HepG2 (cell line): Measurements from ENCODE around the gene JMJD8. TPM values are rescaled to one million over a fixed set of nuclear protein-coding genes. Genes with fewer than 3 reads are reported as not detected.

Source experiments
- AGO2 ChIP-seq: fragments of 200-400 bp; formaldehyde crosslinking; optimal IDR thresholded peaks from 2 replicates; pipeline ENCODE3; 2017; ENCODE audit warnings: mild to moderate bottlenecking, low read depth, low read length, moderate library complexity
- BCL6 ChIP-seq: IDR thresholded peaks from 2 replicates; pipeline ENCODE4 v1.6.1; 2016; ENCODE audit warnings: missing genetic modification reagents, missing compliant biosample characterization
- CC2D1A ChIP-seq: sonication (generic); formaldehyde crosslinking; IDR thresholded peaks from 2 replicates; pipeline ENCODE4 v1.8.1; 2023; ENCODE audit warnings: mild to moderate bottlenecking, missing genetic modification reagents
- FOXK1 ChIP-seq: sonication (generic); formaldehyde crosslinking; IDR thresholded peaks from 2 replicates; pipeline ENCODE4 v1.4.0; 2020; ENCODE audit warnings: low read depth, missing genetic modification reagents, borderline replicate concordance
- GPN1 ChIP-seq: sonication (generic); formaldehyde crosslinking; IDR thresholded peaks from 2 replicates; pipeline ENCODE4 v1.5.1; 2020; ENCODE audit warnings: missing genetic modification reagents, borderline replicate concordance
- IRX3 ChIP-seq: sonication (generic); formaldehyde crosslinking; IDR thresholded peaks from 2 replicates; pipeline ENCODE4 v1.8.1; 2023; ENCODE audit warnings: mild to moderate bottlenecking, low read depth, missing genetic modification reagents, borderline replicate concordance
- KLF12 ChIP-seq: sonication (generic); formaldehyde crosslinking; IDR thresholded peaks from 2 replicates; pipeline ENCODE4 v1.4.0; 2020; ENCODE audit warnings: missing genetic modification reagents, borderline replicate concordance
- MAFF ChIP-seq: IDR thresholded peaks from 2 replicates; pipeline ENCODE4 v1.6.1; 2011; ENCODE audit warnings: low read depth, low read length, improper control_type of control experiment
- REL ChIP-seq: sonication (generic); formaldehyde crosslinking; conservative IDR thresholded peaks from 2 replicates; pipeline ENCODE4 v1.8.0; 2022; ENCODE audit warnings: mild to moderate bottlenecking, missing genetic modification reagents, moderate library complexity
- SKI ChIP-seq: fragments of 450-650 bp; IDR thresholded peaks from one replicate; pipeline ENCODE4 v1.6.1; 2018; ENCODE audit warnings: mild to moderate bottlenecking; ENCODE audit not compliant: partially characterized antibody
- SOX5 ChIP-seq: IDR thresholded peaks from 2 replicates; pipeline ENCODE4 v1.6.1; 2016; ENCODE audit warnings: borderline replicate concordance
- SUZ12 ChIP-seq: fragments of 150-350 bp; IDR thresholded peaks from 2 replicates; pipeline ENCODE4 v1.6.1; 2014; ENCODE audit warnings: low read depth, low read length
- TAF15 ChIP-seq: fragments of 200-400 bp; formaldehyde crosslinking; IDR thresholded peaks from one replicate; pipeline ENCODE4 v1.6.1; 2018; ENCODE audit warnings: mild to moderate bottlenecking, low read depth, low read length; ENCODE audit not compliant: poor library complexity, severe bottlenecking
- TEAD3 ChIP-seq: optimal IDR thresholded peaks from 2 replicates; pipeline ENCODE3; 2016; ENCODE audit warnings: borderline replicate concordance
- TGIF2 ChIP-seq: IDR thresholded peaks from 2 replicates; pipeline ENCODE4 v1.6.1; 2016; ENCODE audit warnings: control low read depth, missing compliant biosample characterization
- WIZ ChIP-seq: sonication (generic); formaldehyde crosslinking; IDR thresholded peaks from 2 replicates; pipeline ENCODE4 v1.5.1; 2020; ENCODE audit warnings: mild to moderate bottlenecking, missing genetic modification reagents
- ZEB1 ChIP-seq: IDR thresholded peaks from 2 replicates; pipeline ENCODE4 v1.6.1; 2012; ENCODE audit warnings: mild to moderate bottlenecking, low read depth, inconsistent platforms; ENCODE audit not compliant: insufficient replicate concordance
- ZNF292 ChIP-seq: sonication (generic); formaldehyde crosslinking; IDR thresholded peaks from 2 replicates; pipeline ENCODE4 v1.8.1; 2022; ENCODE audit warnings: mild to moderate bottlenecking, low read depth, missing genetic modification reagents, borderline replicate concordance
- ZNF577 ChIP-seq: sonication (generic); formaldehyde crosslinking; IDR thresholded peaks from 2 replicates; pipeline ENCODE4 v1.4.0; 2020; ENCODE audit warnings: mild to moderate bottlenecking, low read depth, missing genetic modification reagents, borderline replicate concordance
- ZNF704 ChIP-seq: sonication (generic); formaldehyde crosslinking; IDR thresholded peaks from 2 replicates; pipeline ENCODE4 v1.8.1; 2023; ENCODE audit warnings: mild to moderate bottlenecking, inconsistent platforms, moderate library complexity, missing genetic modification reagents, borderline replicate concordance
- ZNF773 ChIP-seq: sonication (generic); formaldehyde crosslinking; IDR thresholded peaks from 2 replicates; pipeline ENCODE4 v1.4.0; 2020; ENCODE audit warnings: missing genetic modification reagents, borderline replicate concordance
- ZNF775 ChIP-seq: sonication (generic); formaldehyde crosslinking; IDR thresholded peaks from 2 replicates; pipeline ENCODE4 v1.4.0; 2020; ENCODE audit warnings: missing genetic modification reagents, mild to moderate bottlenecking, moderate library complexity, borderline replicate concordance
- ZSCAN20 ChIP-seq: sonication (generic); formaldehyde crosslinking; IDR thresholded peaks from 2 replicates; pipeline ENCODE4 v1.4.0; 2020; ENCODE audit warnings: missing genetic modification reagents, mild to moderate bottlenecking, borderline replicate concordance
- ZSCAN21 ChIP-seq: sonication (generic); formaldehyde crosslinking; IDR thresholded peaks from 2 replicates; pipeline ENCODE4 v1.8.0; 2022; ENCODE audit warnings: mild to moderate bottlenecking, missing genetic modification reagents, moderate library complexity, borderline replicate concordance
- polyA plus RNA-seq, 8 experiments: library from polyadenylated mRNA; depleted of rRNA in 3 of 8; stranded (reverse) in 7 of 8; unstranded in 1 of 8; fragments of >200 nt; fragmentation: Illumina TruSeq in 4 of 8; extraction: Trizol in 4 of 8; gene quantifications; 2 replicates each; pipeline versions ENCODE4 v1.2.1 to v1.2.3, GENCODE V29; 2011 to 2016; ENCODE audit warnings: low read depth in 4 of 8, missing spikeins in 1 of 8, mixed read lengths in 1 of 8; ENCODE audit not compliant: insufficient read depth in 1 of 8
- total RNA-seq, 5 experiments: library from RNA; depleted of rRNA; stranded (reverse); fragments of >200 nt; fragmentation: Illumina TruSeq; extraction: Trizol; gene quantifications; 2 replicates each; pipeline ENCODE4 v1.2.3, GENCODE V29; 2016; ENCODE audit warnings: low read depth in 1 of 5
- TF ChIP-seq, protein P1 (sequence below): sonication (generic); formaldehyde crosslinking; IDR thresholded peaks from 2 replicates; pipeline ENCODE4 v1.4.0; 2020; ENCODE audit warnings: missing genetic modification reagents, borderline replicate concordance
- TF ChIP-seq, protein P2 (sequence below): sonication (generic); formaldehyde crosslinking; IDR thresholded peaks from 2 replicates; pipeline ENCODE4 v1.8.1; 2022; ENCODE audit warnings: mild to moderate bottlenecking, missing genetic modification reagents

Gene JMJD8
- total and polyA plus RNA-seq, 2 of the 13 experiments (the other 11 are each of a cell fraction or from before 2014, with no cell fraction given): 2.6 to 11.8 TPM

DNA sequence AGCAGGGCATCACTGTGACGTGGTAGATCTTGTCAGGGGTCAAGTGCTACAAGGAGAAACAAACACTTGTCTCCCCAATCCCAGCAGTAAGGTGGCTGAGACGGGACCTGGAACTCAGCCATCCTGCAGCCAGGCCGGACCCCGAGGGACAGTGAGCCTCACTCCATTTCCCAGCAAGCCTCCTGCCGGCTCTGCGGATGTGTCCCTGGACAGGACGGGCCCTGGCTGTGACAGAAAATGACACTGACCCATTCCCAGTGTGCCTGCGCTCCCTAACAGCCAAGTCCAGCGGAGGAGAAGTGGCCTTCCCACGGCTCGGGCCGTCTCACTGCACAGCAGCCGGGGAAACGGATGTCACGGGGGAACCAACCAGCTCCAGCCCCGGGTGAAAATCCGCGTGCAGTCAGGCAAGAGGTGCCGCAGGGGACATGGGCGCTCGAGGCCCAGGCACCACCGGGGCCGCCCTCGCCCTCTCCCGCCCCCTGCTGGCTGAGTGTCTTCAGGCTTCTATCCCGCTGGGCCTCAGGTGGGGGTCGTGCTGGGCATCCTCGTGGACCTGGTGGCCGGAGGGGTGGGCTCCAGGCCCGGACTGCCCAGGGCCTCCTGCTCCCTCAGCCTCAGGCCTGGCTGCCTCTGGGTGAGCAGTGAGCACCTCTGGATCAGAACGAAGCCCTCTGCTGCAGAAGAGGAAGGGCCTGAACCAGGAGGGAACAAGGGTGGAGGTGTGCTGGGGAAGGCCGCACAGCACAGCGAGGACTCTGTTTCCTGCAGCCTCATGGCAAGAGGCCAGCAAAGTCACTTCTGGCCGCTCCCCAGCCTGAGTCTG is 49.5 kb upstream of the JMJD8 start (continued):
- TF ChIP-seq AGO2: peak; percentile 39
- TF ChIP-seq MAFF: no peak
- TF ChIP-seq ZNF292 (CRISPR knock-in tag): no peak
- TF ChIP-seq TGIF2 (CRISPR knock-in tag): no peak
- TF ChIP-seq CC2D1A (CRISPR knock-in tag): no peak
- TF ChIP-seq REL: no peak
- no peak for TF ChIP-seq SOX5 (CRISPR knock-in tag)
- TF ChIP-seq SKI: no peak
- no peak for TF ChIP-seq ZNF775 (CRISPR knock-in tag)
- TF ChIP-seq ZSCAN20: no peak
- no peak for TF ChIP-seq ZEB1
- no peak for TF ChIP-seq ZSCAN21
- no peak for TF ChIP-seq BCL6
- TF ChIP-seq TEAD3: no peak
- no peak for TF ChIP-seq KLF12 (CRISPR knock-in tag)
- TF ChIP-seq WIZ (CRISPR knock-in tag): no peak
- no peak for TF ChIP-seq ZNF577 (CRISPR knock-in tag)
- TF ChIP-seq SUZ12: no peak
- TF ChIP-seq GPN1 (CRISPR knock-in tag): no peak
- no peak for TF ChIP-seq FOXK1 (CRISPR knock-in tag)
- peak; percentile 21 for TF ChIP-seq TAF15
- TF ChIP-seq, protein P1, sequence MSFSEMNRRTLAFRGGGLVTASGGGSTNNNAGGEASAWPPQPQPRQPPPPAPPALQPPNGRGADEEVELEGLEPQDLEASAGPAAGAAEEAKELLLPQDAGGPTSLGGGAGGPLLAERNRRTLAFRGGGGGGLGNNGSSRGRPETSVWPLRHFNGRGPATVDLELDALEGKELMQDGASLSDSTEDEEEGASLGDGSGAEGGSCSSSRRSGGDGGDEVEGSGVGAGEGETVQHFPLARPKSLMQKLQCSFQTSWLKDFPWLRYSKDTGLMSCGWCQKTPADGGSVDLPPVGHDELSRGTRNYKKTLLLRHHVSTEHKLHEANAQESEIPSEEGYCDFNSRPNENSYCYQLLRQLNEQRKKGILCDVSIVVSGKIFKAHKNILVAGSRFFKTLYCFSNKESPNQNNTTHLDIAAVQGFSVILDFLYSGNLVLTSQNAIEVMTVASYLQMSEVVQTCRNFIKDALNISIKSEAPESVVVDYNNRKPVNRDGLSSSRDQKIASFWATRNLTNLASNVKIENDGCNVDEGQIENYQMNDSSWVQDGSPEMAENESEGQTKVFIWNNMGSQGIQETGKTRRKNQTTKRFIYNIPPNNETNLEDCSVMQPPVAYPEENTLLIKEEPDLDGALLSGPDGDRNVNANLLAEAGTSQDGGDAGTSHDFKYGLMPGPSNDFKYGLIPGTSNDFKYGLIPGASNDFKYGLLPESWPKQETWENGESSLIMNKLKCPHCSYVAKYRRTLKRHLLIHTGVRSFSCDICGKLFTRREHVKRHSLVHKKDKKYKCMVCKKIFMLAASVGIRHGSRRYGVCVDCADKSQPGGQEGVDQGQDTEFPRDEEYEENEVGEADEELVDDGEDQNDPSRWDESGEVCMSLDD: no peak
- TF ChIP-seq ZNF773: no peak
- TF ChIP-seq ZNF704 (CRISPR knock-in tag): no peak
- TF ChIP-seq IRX3 (CRISPR knock-in tag): no peak
- TF ChIP-seq, protein P2, sequence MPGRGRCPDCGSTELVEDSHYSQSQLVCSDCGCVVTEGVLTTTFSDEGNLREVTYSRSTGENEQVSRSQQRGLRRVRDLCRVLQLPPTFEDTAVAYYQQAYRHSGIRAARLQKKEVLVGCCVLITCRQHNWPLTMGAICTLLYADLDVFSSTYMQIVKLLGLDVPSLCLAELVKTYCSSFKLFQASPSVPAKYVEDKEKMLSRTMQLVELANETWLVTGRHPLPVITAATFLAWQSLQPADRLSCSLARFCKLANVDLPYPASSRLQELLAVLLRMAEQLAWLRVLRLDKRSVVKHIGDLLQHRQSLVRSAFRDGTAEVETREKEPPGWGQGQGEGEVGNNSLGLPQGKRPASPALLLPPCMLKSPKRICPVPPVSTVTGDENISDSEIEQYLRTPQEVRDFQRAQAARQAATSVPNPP: no peak
